SKM-1 (cell line): Measurements from ENCODE around the gene DDX17.

ENCODE experiments used
- DNase-seq: peaks from one replicate; lab custom pipeline; 2025; ENCODE audit not compliant: unreplicated experiment; lab: John Stamatoyannopoulos, UW

The DDX17 gene

DNA sequence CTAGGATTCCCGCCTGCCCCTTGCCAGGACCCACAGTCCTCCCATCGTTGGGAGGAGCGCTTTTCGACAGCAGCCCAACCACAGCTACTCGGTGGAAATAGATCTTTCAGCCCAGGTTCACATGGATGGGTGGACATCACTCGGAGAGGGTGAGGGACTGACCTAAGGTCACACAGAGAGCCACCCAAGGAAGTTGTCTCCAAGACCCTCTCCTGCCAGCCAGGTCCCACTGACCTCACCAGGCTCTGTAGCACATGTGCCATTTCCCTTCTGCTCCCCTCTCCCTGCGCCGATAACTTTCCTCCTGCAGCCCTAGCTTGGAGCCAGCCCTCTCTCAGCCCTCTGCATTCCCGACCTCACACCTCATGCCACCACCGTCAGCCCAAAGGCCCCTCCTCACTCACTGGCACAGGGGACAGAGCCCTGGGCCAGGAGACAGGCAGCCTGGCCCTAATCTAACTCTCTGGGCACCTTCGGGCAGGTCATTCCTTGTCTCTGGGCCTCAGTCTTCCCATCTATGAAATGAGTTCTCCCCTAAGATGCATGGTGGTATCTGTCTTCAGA, 55.8 kb downstream of the DDX17 start:
- DNase-seq, result no peak

GRCh38 chr22:38449776-38450175, 56.3 kb downstream of the DDX17 start:
- DNase-seq, result no peak

GRCh38 chr22:38448945-38449745, 57.0 kb downstream of the DDX17 start:
- DNase-seq, result no peak

- no peak for DNase-seq
Observed at GRCh38 chr22:38446018-38446601, 60.0 kb downstream of the DDX17 start.

DNA sequence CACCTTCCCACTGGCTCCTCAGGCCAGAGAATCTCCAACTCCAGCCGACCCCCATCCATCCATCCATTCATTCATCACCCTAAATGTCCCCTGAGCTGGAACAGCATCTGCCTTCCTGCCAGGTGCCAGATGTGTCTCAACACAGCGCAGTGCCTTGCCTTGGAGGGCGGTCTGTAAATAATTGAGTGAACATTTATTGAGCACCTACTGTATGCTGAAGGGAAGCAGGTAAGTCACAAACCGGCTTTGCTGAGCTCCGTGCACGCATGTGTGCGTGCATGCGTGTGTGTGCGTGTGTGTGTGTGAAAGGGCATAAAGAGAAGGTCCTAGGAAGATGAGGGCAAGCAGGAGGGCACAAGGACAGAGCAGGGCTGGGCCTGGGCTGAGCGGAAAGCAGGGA, 61.3 kb downstream of the DDX17 start:
- no peak for DNase-seq

DNA sequence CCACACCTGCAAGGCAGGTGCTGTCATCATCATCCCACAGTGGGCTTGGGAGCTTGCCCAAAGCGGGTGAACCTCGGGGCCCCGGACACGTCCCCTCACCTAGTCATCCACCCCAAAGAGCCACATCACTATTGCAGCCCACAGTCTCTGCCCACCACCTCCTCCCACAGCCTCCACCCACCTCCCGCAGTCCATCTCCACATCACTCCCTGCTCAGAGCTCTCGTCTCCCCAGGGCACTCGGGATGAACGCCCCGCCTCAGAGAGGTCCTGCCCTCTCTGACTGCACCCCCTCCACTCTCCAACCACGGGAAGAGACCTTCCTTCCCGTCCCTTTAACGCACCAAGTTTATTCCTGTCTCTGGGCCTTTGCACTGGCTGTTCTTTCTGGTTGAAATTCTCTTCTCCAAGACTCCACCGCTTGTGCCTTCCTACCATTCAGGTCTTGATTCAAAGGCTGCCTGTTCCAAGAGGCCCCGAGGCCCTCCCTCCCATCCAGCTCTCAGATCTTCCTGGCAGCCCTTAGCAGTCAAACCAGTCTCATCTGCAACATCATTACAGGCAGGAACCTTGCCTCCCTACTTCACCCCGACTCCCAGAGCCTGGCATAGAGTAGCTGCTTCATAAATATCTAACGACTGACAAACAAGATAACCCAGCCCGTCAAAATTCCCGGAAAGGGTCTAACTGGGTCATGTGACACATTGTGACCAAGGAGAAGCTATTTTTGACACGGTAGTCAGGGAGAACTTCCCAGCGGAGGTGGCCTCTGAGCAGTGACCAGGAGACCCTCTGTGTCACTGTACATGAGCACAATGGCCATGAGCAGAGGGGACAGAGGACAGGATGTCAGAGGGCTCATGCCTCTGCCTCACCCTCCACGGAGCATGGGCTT, 62.2 kb downstream of the DDX17 start:
- DNase-seq, result no peak

- DNase-seq, result no peak
Observed at GRCh38 chr22:38442967-38443627, 63.0 kb downstream of the DDX17 start.

- DNase-seq, result no peak
Observed at GRCh38 chr22:38441620-38442287, 64.4 kb downstream of the DDX17 start.

GRCh38 chr22:38440747-38441350, 65.3 kb downstream of the DDX17 start:
- DNase-seq, result no peak

GRCh38 chr22:38437416-38437815, 68.7 kb downstream of the DDX17 start:
- DNase-seq, result no peak

DNA sequence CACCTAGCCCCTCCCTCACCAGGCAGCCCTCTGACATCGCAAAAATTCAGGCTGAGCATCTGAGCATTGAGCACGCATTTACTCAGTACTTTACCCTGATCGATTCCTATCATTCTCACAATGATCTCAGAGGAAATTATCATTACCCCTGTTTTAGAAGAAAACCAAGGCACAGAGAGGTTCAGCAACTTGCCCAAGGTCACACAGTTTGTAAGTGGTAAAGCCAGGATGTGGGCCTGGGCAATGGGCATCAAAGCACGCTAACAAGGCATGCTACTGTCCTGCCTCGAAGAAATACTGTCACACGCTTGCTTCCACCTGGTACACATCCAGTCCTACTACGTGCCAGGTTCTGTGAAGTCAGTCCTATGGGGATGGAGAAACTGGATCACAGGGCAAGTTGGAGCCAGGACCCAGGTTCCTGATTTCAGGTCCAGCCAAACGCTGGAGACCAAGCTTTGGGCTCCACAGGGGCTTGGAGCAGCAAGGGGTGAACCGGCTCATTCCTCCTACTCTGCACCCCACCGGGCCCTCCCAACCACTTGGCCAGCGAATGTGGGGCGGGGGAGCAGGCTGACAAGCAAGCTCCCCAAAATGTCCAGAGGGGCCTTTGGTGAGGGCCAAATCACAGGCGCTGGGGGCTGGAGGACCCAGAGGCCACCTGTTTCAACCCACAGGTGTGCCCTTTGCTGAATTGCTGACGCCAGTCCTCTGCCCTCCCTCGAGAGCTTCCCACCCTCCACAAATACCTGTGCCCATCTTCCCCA, 69.3 kb downstream of the DDX17 start:
- no peak for DNase-seq

GRCh38 chr22:38435965-38436364, 70.1 kb downstream of the DDX17 start:
- no peak for DNase-seq

DNA sequence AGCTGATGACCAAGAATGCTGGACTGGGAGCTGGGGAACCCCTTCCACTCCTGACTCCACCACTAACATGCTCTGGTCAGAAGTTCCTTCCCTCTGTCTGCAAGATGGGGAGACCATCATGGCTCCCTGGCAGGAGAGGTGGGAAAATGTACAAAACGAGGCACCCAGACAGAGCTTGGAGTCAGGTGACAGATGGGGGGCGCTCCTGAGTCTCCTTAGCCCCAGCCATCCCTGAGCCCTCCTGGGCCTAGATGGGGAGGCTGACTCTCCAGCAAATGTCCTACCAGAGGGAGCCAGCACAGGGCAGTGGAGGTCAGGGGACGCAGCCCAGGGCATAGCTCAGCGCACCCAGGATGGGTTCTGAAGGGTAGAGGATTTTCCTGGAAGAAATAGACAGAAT, 71.1 kb downstream of the DDX17 start:
- DNase-seq, result no peak

- DNase-seq, result no peak
Observed at GRCh38 chr22:38433871-38434270, 72.2 kb downstream of the DDX17 start.
